ENCODE data around the gene TSNAXIP1. TPM values are rescaled to one million over a fixed set of nuclear protein-coding genes. Genes with fewer than 3 reads are reported as not detected.

TSNAXIP1 gene
- total and polyA plus RNA-seq, 9 of the 15 experiments (the other 6 are each of a cell fraction or from before 2014, with no cell fraction given), result 0.03 to 0.24 (median 0.11) TPM; not detected in 4

- TF ChIP-seq REST (IDR thresholded peaks at IDR 0.05; ENCODE audit: borderline replicate concordance), result no peak
- TF ChIP-seq REST (CRISPR knock-in tag; IDR thresholded peaks at IDR 0.05; ENCODE audit: low read depth), result peak; percentile 51; the same call in 1 of the 2 replicates
- TF ChIP-seq CXXC5 (CRISPR knock-in tag; IDR thresholded peaks at IDR 0.05), result peak; percentile 86
These were observed at the start of gene TSNAXIP1, which contains the start of gene RANBP10 (continued) for GRCh38 chr16:67806428-67807147.

Data from K562 (cell line).